HL-60 (cell line): ENCODE measurements around the gene UGT1A5.

Experiments
- DNase-seq, 2 experiments: peaks; one replicate each; pipeline ENCODE4 v3.0.0-alpha.2; 2010 to 2020; ENCODE audit warnings: low read depth in 1 of 2, low spot score in 1 of 2
- H3K27ac ChIP-seq: fragments of 250-450 bp; sonication (Bioruptor Pico); replicated peaks from 2 replicates; pipeline ENCODE4 v1.5.1; 2020; ENCODE audit warnings: mild to moderate bottlenecking, moderate library complexity
- H3K27me3 ChIP-seq: fragments of 250-450 bp; sonication (Bioruptor Pico); 2 replicates; pipeline ENCODE4 v1.5.1; 2021; ENCODE audit warnings: mild to moderate bottlenecking, moderate library complexity; ENCODE audit not compliant: insufficient read depth, poor library complexity, severe bottlenecking
- H3K4me3 ChIP-seq: replicated peaks from 2 replicates; pipeline ENCODE4 v1.5.1; 2011; ENCODE audit warnings: mild to moderate bottlenecking, control low read depth, low read length; ENCODE audit not compliant: insufficient read depth
- GABPA ChIP-seq: IDR thresholded peaks from 2 replicates; pipeline ENCODE4 v1.6.1; 2012; ENCODE audit warnings: low read depth
- POLR2AphosphoS5 ChIP-seq: IDR thresholded peaks from 2 replicates; pipeline ENCODE4 v1.6.1; 2012; ENCODE audit warnings: low read depth
- SPI1 ChIP-seq: IDR thresholded peaks from 2 replicates; pipeline ENCODE4 v1.6.1; 2012; ENCODE audit warnings: low read depth, mild to moderate bottlenecking, borderline replicate concordance
- TF ChIP-seq, protein P1 (sequence below): IDR thresholded peaks from 2 replicates; pipeline ENCODE4 v1.6.1; 2012; ENCODE audit warnings: low read depth; ENCODE audit not compliant: insufficient replicate concordance
- TF ChIP-seq, protein P2 (sequence below): IDR thresholded peaks from one replicate; pipeline ENCODE4 v1.5.1; 2011; ENCODE audit warnings: low read length, control low read depth, inconsistent platforms; ENCODE audit not compliant: insufficient read depth

Gene UGT1A5

GRCh38 chr2:233821196-233821595, 108.5 kb downstream of the UGT1A5 start:
- no peak for DNase-seq
- TF ChIP-seq, protein P1, sequence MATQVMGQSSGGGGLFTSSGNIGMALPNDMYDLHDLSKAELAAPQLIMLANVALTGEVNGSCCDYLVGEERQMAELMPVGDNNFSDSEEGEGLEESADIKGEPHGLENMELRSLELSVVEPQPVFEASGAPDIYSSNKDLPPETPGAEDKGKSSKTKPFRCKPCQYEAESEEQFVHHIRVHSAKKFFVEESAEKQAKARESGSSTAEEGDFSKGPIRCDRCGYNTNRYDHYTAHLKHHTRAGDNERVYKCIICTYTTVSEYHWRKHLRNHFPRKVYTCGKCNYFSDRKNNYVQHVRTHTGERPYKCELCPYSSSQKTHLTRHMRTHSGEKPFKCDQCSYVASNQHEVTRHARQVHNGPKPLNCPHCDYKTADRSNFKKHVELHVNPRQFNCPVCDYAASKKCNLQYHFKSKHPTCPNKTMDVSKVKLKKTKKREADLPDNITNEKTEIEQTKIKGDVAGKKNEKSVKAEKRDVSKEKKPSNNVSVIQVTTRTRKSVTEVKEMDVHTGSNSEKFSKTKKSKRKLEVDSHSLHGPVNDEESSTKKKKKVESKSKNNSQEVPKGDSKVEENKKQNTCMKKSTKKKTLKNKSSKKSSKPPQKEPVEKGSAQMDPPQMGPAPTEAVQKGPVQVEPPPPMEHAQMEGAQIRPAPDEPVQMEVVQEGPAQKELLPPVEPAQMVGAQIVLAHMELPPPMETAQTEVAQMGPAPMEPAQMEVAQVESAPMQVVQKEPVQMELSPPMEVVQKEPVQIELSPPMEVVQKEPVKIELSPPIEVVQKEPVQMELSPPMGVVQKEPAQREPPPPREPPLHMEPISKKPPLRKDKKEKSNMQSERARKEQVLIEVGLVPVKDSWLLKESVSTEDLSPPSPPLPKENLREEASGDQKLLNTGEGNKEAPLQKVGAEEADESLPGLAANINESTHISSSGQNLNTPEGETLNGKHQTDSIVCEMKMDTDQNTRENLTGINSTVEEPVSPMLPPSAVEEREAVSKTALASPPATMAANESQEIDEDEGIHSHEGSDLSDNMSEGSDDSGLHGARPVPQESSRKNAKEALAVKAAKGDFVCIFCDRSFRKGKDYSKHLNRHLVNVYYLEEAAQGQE, result no peak
- TF ChIP-seq, protein P2, sequence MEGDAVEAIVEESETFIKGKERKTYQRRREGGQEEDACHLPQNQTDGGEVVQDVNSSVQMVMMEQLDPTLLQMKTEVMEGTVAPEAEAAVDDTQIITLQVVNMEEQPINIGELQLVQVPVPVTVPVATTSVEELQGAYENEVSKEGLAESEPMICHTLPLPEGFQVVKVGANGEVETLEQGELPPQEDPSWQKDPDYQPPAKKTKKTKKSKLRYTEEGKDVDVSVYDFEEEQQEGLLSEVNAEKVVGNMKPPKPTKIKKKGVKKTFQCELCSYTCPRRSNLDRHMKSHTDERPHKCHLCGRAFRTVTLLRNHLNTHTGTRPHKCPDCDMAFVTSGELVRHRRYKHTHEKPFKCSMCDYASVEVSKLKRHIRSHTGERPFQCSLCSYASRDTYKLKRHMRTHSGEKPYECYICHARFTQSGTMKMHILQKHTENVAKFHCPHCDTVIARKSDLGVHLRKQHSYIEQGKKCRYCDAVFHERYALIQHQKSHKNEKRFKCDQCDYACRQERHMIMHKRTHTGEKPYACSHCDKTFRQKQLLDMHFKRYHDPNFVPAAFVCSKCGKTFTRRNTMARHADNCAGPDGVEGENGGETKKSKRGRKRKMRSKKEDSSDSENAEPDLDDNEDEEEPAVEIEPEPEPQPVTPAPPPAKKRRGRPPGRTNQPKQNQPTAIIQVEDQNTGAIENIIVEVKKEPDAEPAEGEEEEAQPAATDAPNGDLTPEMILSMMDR, result no peak
- no peak for TF ChIP-seq POLR2AphosphoS5
- TF ChIP-seq SPI1, result no peak
- Histone ChIP-seq H3K4me3 (no peak overlapping the region), H3K27me3 (no peaks in the 10 kb centered on the region), H3K27ac (no peak overlapping the region)

GRCh38 chr2:233821709-233822100, 109.0 kb downstream of the UGT1A5 start:
- DNase-seq, result no peak
- TF ChIP-seq POLR2AphosphoS5 (no peak), SPI1 (no peak), GABPA (no peak)
- TF ChIP-seq, protein P1, result no peak
- TF ChIP-seq, protein P2, result no peak
- no peaks in the 10 kb centered on the region for H3K27me3 ChIP-seq
- no peak overlapping the region for H3K27ac ChIP-seq
- no peak overlapping the region for H3K4me3 ChIP-seq

DNA sequence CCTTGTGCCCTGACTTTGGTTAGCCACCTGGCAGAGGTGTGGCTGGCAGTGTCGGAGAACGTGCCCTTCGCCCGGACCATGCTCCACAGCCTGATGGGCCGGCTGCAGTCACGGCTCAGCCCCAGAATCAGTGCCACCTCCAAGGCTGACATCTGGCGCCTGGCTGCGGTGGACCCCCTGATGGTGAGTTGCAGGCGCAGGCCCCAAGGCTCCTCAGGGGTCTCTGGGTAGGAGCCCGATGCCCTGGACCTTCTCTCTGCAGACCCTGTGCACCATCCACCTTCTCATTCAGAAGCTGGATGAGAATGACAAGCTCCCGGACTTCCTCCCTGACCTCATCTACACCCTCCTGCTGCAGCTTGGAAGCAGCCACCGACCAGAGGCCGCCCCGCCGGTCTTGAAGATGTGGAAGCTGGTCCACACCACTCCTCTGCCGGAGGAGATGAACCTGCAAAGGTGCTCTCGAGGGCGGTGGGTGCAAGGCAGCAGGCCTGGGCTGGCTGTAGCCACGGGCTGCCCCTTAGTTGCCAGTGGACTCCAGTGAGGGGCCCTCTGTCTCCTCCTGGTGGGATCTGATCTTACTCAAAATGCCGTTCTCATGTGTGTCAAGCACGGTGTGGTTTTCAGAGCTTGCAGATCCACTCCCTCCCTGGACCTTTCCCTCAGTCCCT, 109.5 kb downstream of the UGT1A5 start:
- no peaks in the 10 kb centered on the region for H3K27me3 ChIP-seq
- H3K27ac ChIP-seq, result no peak overlapping the region
- DNase-seq, result no peak
- H3K4me3 ChIP-seq, result no peak overlapping the region
- TF ChIP-seq GABPA, result no peak
- TF ChIP-seq, protein P2, result no peak
- no peak for TF ChIP-seq SPI1
- TF ChIP-seq, protein P1, result no peak
- no peak for TF ChIP-seq POLR2AphosphoS5
